HEK293 (cell line): ENCODE measurements around the gene SBSN.

ENCODE experiments used
- CTCF ChIA-PET: fragments of 350-600 bp; formaldehyde crosslinking; extraction: SDS; loops from one replicate; lab custom pipeline; 2021; ENCODE audit warnings: antibody characterized with exemption; lab: Yijun Ruan, JAX
- POLR2A ChIA-PET: fragments of 300-600 bp; formaldehyde crosslinking; extraction: SDS; loops from one replicate; lab custom pipeline; 2020; ENCODE audit warnings: antibody characterized with exemption, inconsistent platforms; lab: Yijun Ruan, JAX
- H3K27ac ChIP-seq: fragments of 200-500 bp; sonication (Bioruptor generic); 2 replicates; pipeline ENCODE4 v1.5.1; 2014; ENCODE audit warnings: low read depth, low read length, control low read depth, inconsistent platforms; ENCODE audit errors: extremely low read depth
- H3K36me3 ChIP-seq, 2 experiments: fragments of 200-500 bp in 1 of 2; sonication (Bioruptor generic) in 1 of 2; 1 replicate in 1 of 2; 2 replicates in 1 of 2; pipeline ENCODE4 v1.5.1; 2014 to 2017; ENCODE audit warnings: inconsistent platforms in 2 of 2, low read length in 2 of 2; ENCODE audit not compliant: control insufficient read depth in 2 of 2, insufficient read depth in 1 of 2
- H3K4me1 ChIP-seq: fragments of 200-500 bp; sonication (Bioruptor generic); 2 replicates; pipeline ENCODE4 v1.5.1; 2014; ENCODE audit warnings: mild to moderate bottlenecking, low read length, inconsistent platforms; ENCODE audit not compliant: control insufficient read depth, insufficient read depth
- H3K4me3 ChIP-seq: 2 replicates; pipeline ENCODE4 v1.5.1; 2011; ENCODE audit warnings: low read depth, mild to moderate bottlenecking, control low read depth, low read length, moderate library complexity
- H3K9me3 ChIP-seq: fragments of 200-500 bp; sonication (Bioruptor generic); 2 replicates; pipeline ENCODE4 v1.5.1; 2014; ENCODE audit warnings: low read depth, low read length, inconsistent platforms; ENCODE audit not compliant: control insufficient read depth, insufficient read depth
- FEZF1 ChIP-seq: fragments of 450-650 bp; formaldehyde crosslinking; IDR thresholded peaks from 2 replicates; pipeline ENCODE4 v1.5.1; 2016; ENCODE audit warnings: missing biosample characterization, missing genetic modification characterization
- HOXA7 ChIP-seq: sonication (generic); formaldehyde crosslinking; IDR thresholded peaks from 2 replicates; pipeline ENCODE4 v1.8.1; 2022; ENCODE audit warnings: missing genetic modification reagents, borderline replicate concordance
- HOXC10 ChIP-seq: sonication (generic); formaldehyde crosslinking; IDR thresholded peaks from 2 replicates; pipeline ENCODE4 v1.8.1; 2023; ENCODE audit warnings: mild to moderate bottlenecking, missing genetic modification reagents
- INSM2 ChIP-seq: fragments of 450-650 bp; formaldehyde crosslinking; IDR thresholded peaks from 2 replicates; pipeline ENCODE4 v1.5.1; 2016; ENCODE audit warnings: missing biosample characterization, missing genetic modification characterization
- RBAK ChIP-seq: fragments of 450-650 bp; formaldehyde crosslinking; IDR thresholded peaks from 2 replicates; pipeline ENCODE4 v1.5.1; 2016; ENCODE audit warnings: missing biosample characterization, missing genetic modification characterization
- SALL2 ChIP-seq: fragments of 450-650 bp; formaldehyde crosslinking; IDR thresholded peaks from 2 replicates; pipeline ENCODE4 v1.5.0; 2017; ENCODE audit warnings: missing biosample characterization, mild to moderate bottlenecking, missing genetic modification characterization, borderline replicate concordance
- ZBTB7A ChIP-seq: fragments of 450-650 bp; formaldehyde crosslinking; IDR thresholded peaks from 2 replicates; pipeline ENCODE4 v1.5.1; 2016; ENCODE audit warnings: low read depth, missing biosample characterization, missing genetic modification characterization
- ZEB2 ChIP-seq: fragments of 450-650 bp; formaldehyde crosslinking; IDR thresholded peaks from 2 replicates; pipeline ENCODE4 v1.5.1; 2016; ENCODE audit warnings: missing biosample characterization, missing genetic modification characterization
- ZNF184 ChIP-seq: fragments of 450-650 bp; IDR thresholded peaks from 2 replicates; pipeline ENCODE4 v1.5.1; 2018; ENCODE audit warnings: missing biosample characterization, mild to moderate bottlenecking, missing genetic modification characterization
- ZNF2 ChIP-seq: fragments of 450-650 bp; formaldehyde crosslinking; IDR thresholded peaks from 2 replicates; pipeline ENCODE4 v1.5.1; 2016; ENCODE audit warnings: missing biosample characterization, missing genetic modification characterization
- ZNF354C ChIP-seq: fragments of 450-650 bp; formaldehyde crosslinking; IDR thresholded peaks from 2 replicates; pipeline ENCODE4 v1.5.1; 2016; ENCODE audit warnings: missing biosample characterization, missing genetic modification characterization, low read depth, borderline replicate concordance
- ZNF501 ChIP-seq: fragments of 450-650 bp; formaldehyde crosslinking; IDR thresholded peaks from 2 replicates; pipeline ENCODE4 v1.5.1; 2016; ENCODE audit warnings: missing biosample characterization, missing genetic modification characterization
- ZNF549 ChIP-seq: fragments of 450-650 bp; IDR thresholded peaks from 2 replicates; pipeline ENCODE4 v1.5.1; 2018; ENCODE audit warnings: missing biosample characterization, missing genetic modification characterization, mild to moderate bottlenecking, inconsistent platforms, moderate library complexity
- ZNF600 ChIP-seq: fragments of 450-650 bp; formaldehyde crosslinking; IDR thresholded peaks from 2 replicates; pipeline ENCODE4 v1.5.1; 2016; ENCODE audit warnings: missing biosample characterization, missing genetic modification characterization
- ZNF629 ChIP-seq: fragments of 450-650 bp; formaldehyde crosslinking; IDR thresholded peaks from 2 replicates; pipeline ENCODE4 v1.5.1; 2017; ENCODE audit warnings: missing biosample characterization, missing genetic modification characterization
- ZNF677 ChIP-seq: fragments of 450-650 bp; IDR thresholded peaks from 2 replicates; pipeline ENCODE4 v1.5.0; 2018; ENCODE audit warnings: missing biosample characterization, mild to moderate bottlenecking, missing genetic modification characterization, moderate library complexity
- ZNF768 ChIP-seq: fragments of 450-650 bp; formaldehyde crosslinking; IDR thresholded peaks from 2 replicates; pipeline ENCODE4 v1.5.1; 2018; ENCODE audit warnings: missing biosample characterization, mild to moderate bottlenecking, missing genetic modification characterization
- ZSCAN18 ChIP-seq: fragments of 450-650 bp; formaldehyde crosslinking; IDR thresholded peaks from 2 replicates; pipeline ENCODE4 v1.5.1; 2016; ENCODE audit warnings: missing biosample characterization, missing genetic modification characterization
- ZSCAN30 ChIP-seq: fragments of 450-650 bp; IDR thresholded peaks from 2 replicates; pipeline ENCODE4 v1.5.1; 2018; ENCODE audit warnings: missing biosample characterization, mild to moderate bottlenecking, missing genetic modification characterization, moderate library complexity
- TF ChIP-seq, protein P1 (sequence below): fragments of 450-650 bp; formaldehyde crosslinking; IDR thresholded peaks from 2 replicates; pipeline ENCODE4 v1.5.1; 2016; ENCODE audit warnings: missing biosample characterization, missing genetic modification characterization
- TF ChIP-seq, protein P2 (sequence below): fragments of 450-650 bp; formaldehyde crosslinking; IDR thresholded peaks from 2 replicates; pipeline ENCODE4 v1.5.1; 2017; ENCODE audit warnings: missing biosample characterization, mild to moderate bottlenecking, missing genetic modification characterization, moderate library complexity
- TF ChIP-seq, protein P3 (sequence below): fragments of 450-650 bp; formaldehyde crosslinking; IDR thresholded peaks from 2 replicates; pipeline ENCODE4 v1.5.1; 2016; ENCODE audit warnings: missing biosample characterization, missing genetic modification characterization

The SBSN gene

DNA sequence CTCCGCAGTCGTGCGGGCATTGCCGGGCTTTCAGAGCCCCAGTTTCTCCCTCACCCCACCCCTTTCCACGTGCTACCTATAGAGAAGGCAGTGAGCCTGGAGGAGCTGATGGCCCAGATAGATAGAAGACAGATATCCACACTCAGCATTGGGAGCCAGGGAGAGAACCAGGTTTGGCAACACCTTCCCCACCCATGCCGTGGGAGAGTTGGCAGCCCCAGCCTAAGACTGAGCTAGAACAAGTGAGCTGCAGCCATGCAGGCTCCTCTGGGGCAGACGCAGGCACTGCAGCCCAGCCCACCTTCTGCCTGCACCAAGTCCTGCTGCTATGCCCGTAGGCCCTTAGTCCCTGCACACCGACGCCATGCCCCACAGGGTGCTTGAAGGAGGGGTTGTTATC is 27.5 kb downstream of the SBSN start:
- H3K9me3 ChIP-seq, result no peaks in the 10 kb centered on the region
- H3K4me3 ChIP-seq, result no peak overlapping the region
- peaks cover 3% of the 10 kb centered on the region; the same call in 1 of the 2 replicates for H3K4me1 ChIP-seq
- TF ChIP-seq ZSCAN18 (tag by site-specific recombination) (no peak), ZEB2 (tag by site-specific recombination) (no peak), ZSCAN30 (no peak), INSM2 (no peak), RBAK (no peak), ZNF184 (no peak), SALL2 (tag by site-specific recombination) (no peak), FEZF1 (tag by site-specific recombination) (no peak), HOXC10 (CRISPR knock-in tag) (no peak), ZNF2 (no peak)
- TF ChIP-seq, protein P1, sequence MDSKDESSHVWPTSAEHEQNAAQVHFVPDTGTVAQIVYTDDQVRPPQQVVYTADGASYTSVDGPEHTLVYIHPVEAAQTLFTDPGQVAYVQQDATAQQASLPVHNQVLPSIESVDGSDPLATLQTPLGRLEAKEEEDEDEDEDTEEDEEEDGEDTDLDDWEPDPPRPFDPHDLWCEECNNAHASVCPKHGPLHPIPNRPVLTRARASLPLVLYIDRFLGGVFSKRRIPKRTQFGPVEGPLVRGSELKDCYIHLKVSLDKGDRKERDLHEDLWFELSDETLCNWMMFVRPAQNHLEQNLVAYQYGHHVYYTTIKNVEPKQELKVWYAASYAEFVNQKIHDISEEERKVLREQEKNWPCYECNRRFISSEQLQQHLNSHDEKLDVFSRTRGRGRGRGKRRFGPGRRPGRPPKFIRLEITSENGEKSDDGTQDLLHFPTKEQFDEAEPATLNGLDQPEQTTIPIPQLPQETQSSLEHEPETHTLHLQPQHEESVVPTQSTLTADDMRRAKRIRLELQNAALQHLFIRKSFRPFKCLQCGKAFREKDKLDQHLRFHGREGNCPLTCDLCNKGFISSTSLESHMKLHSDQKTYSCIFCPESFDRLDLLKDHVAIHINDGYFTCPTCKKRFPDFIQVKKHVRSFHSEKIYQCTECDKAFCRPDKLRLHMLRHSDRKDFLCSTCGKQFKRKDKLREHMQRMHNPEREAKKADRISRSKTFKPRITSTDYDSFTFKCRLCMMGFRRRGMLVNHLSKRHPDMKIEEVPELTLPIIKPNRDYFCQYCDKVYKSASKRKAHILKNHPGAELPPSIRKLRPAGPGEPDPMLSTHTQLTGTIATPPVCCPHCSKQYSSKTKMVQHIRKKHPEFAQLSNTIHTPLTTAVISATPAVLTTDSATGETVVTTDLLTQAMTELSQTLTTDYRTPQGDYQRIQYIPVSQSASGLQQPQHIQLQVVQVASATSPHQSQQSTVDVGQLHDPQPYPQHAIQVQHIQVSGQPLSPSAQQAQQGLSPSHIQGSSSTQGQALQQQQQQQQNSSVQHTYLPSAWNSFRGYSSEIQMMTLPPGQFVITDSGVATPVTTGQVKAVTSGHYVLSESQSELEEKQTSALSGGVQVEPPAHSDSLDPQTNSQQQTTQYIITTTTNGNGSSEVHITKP (tag by site-specific recombination), result no peak
- TF ChIP-seq, protein P2, sequence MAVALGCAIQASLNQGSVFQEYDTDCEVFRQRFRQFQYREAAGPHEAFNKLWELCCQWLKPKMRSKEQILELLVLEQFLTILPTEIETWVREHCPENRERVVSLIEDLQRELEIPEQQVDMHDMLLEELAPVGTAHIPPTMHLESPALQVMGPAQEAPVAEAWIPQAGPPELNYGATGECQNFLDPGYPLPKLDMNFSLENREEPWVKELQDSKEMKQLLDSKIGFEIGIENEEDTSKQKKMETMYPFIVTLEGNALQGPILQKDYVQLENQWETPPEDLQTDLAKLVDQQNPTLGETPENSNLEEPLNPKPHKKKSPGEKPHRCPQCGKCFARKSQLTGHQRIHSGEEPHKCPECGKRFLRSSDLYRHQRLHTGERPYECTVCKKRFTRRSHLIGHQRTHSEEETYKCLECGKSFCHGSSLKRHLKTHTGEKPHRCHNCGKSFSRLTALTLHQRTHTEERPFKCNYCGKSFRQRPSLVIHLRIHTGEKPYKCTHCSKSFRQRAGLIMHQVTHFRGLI, result no peak
- CTCF ChIA-PET, result interaction anchor here (0.7 to 1.7 kb wide), 4 partner anchors 8 to 148 kb away, joined by 3 to 9 read pairs (median 6); no protein-coding TSS in a partner anchor
- H3K27ac ChIP-seq, result no peak overlapping the region
- peaks cover 9 to 49% of the 10 kb centered on the region in 2 experiments for H3K36me3 ChIP-seq
- POLR2A ChIA-PET, result interaction anchor here (1.1 kb wide), 1 partner anchor 8 kb away, joined by 3 read pairs; no protein-coding TSS in a partner anchor

DNA sequence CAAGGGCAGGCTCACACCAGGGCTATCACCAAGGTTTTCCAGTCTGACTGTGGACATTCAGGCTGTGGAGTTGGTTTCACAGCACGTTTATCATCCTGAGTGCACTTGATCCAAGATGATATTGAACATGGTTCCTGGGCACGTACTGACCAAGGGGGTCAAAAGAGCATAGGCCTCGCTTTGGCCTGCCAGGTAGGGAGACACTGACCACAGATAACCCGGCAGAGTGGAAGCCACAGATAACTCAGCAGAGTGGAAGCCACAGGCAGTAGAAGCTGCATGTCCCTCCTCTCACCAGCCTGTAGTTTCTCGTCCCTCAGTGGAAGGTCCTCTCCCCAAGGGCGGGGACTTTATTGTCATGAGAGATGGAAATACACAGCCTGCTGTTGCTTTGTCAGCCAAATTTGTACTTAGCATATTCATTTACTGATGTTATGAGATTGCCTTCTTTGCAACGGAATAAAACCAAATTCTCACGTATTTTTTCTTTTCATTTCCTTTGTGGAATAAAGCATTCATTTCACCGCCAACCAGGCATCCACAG is 29.1 kb downstream of the SBSN start:
- Histone ChIP-seq H3K4me1 (peaks cover 3% of the 10 kb centered on the region; the same call in 1 of the 2 replicates), H3K4me3 (no peak overlapping the region), H3K9me3 (no peaks in the 10 kb centered on the region), H3K27ac (no peak overlapping the region), H3K36me3 (peaks cover 4 to 34% of the 10 kb centered on the region in 2 experiments)
- ChIA-PET POLR2A (no interaction called here), CTCF (no interaction called here)
- no peak for TF ChIP-seq ZNF184
- TF ChIP-seq ZNF768 (tag by site-specific recombination), result no peak
- no peak for TF ChIP-seq ZNF501 (tag by site-specific recombination)
- TF ChIP-seq ZBTB7A (tag by site-specific recombination), result no peak
- TF ChIP-seq, protein P1 (tag by site-specific recombination), result no peak
- TF ChIP-seq, protein P3, sequence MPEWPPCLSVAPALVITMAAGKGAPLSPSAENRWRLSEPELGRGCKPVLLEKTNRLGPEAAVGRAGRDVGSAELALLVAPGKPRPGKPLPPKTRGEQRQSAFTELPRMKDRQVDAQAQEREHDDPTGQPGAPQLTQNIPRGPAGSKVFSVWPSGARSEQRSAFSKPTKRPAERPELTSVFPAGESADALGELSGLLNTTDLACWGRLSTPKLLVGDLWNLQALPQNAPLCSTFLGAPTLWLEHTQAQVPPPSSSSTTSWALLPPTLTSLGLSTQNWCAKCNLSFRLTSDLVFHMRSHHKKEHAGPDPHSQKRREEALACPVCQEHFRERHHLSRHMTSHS, result no peak
- TF ChIP-seq ZNF677 (tag by site-specific recombination), result no peak
- no peak for TF ChIP-seq ZNF600 (tag by site-specific recombination)
- no peak for TF ChIP-seq HOXA7 (CRISPR knock-in tag)
- no peak for TF ChIP-seq ZNF629
- TF ChIP-seq ZNF354C (tag by site-specific recombination), result no peak
- TF ChIP-seq ZNF549 (tag by site-specific recombination), result no peak
